Measurements from ENCODE around the gene KRT83.

Gene KRT83

DNA sequence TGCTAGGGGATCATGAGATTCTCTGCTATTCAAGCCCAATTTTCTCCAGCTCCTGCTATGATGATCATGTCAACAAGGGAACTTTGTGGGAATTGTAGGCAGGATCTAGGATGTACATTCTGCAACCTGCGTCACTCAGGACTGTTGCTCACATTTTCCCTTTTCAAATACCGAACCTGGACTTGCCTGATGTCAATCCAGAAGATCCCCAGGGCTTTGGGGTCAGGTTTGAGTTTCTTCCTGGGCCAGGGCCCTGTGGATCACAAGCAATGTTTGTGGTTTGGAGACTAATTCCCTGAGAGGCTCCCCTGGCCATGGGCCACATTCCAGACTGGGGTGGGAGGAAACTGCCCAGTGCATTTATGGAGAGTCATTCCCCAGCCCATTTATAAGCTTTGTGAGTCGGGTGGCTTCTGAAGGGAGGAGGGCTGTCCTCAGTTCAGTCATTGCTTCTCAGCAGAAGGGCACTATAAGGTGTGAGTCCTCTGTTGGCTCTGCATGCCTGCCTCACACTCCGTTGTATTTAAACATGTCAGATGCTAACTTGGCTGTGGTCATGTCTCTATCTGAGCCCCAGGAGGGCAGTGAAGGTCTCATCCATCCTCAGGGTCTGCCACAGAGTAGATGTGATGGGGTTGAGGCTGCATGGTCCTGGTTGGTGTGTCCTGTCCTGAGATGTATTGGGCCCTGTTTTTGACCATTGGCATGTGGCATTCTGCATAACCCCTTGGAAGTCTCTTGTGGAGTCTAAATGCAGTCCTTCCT lies 40.2 kb downstream of the KRT83 start:
- H3K27ac ChIP-seq (ENCODE audit: low read depth, low read length): no peak overlapping the region
- no peaks in the 10 kb centered on the region for H3K4me1 ChIP-seq (ENCODE audit: control insufficient read depth, low read length)

DNA sequence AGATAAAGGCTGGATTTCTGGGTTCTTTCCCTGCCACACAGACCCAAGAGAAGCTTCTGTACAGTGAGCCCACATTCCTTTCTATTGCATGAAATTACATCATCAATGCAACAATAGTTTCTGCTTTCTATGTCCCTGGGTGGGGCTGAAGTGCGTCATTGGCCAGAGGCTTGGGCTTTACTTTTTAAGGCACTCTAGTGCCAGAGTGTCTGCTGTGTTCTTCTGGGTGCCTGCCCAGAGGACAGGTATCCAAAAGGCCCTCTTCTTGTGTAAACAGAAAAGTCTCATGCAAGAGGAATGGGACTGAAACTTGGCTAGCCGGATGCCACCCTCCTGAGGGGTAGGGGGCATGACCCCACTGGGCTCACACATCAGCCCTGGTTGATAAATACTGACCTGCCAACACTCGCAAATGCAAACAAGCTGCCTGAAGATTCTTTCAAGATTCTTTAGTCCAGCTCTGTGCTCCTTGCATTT lies 40.8 kb downstream of the KRT83 start:
- Histone ChIP-seq H4K20me1 (ENCODE audit: control insufficient read depth, insufficient read depth, low read depth, low read length) (no peaks in the 10 kb centered on the region), H3K36me3 (ENCODE audit: control insufficient read depth, low read length) (no peaks in the 10 kb centered on the region), H3K4me1 (ENCODE audit: control insufficient read depth, low read length) (no peaks in the 10 kb centered on the region), H3K27ac (ENCODE audit: low read depth, low read length) (no peak overlapping the region), H3K79me2 (ENCODE audit: control insufficient read depth, low read length) (no peaks in the 10 kb centered on the region), H3K27me3 (ENCODE audit: control insufficient read depth, low read length) (peaks cover 10% of the 10 kb centered on the region; the same call in 1 of the 2 replicates), H3K9me3 (ENCODE audit: control insufficient read depth, insufficient read depth, low read length) (no peaks in the 10 kb centered on the region), H3K4me2 (ENCODE audit: low read length) (no peak overlapping the region), H3K4me3 (ENCODE audit: low read length) (no peak overlapping the region), H3F3A (ENCODE audit: control insufficient read depth, insufficient read depth) (no peaks in the 10 kb centered on the region), H3K9me2 (replicated peaks; ENCODE audit: control insufficient read depth, low read length) (no peaks in the 10 kb centered on the region)
- no peak for TF ChIP-seq EZH2phosphoT487 (IDR thresholded peaks at IDR 0.05; ENCODE audit: borderline replicate concordance, low read length)
- TF ChIP-seq, protein P1, sequence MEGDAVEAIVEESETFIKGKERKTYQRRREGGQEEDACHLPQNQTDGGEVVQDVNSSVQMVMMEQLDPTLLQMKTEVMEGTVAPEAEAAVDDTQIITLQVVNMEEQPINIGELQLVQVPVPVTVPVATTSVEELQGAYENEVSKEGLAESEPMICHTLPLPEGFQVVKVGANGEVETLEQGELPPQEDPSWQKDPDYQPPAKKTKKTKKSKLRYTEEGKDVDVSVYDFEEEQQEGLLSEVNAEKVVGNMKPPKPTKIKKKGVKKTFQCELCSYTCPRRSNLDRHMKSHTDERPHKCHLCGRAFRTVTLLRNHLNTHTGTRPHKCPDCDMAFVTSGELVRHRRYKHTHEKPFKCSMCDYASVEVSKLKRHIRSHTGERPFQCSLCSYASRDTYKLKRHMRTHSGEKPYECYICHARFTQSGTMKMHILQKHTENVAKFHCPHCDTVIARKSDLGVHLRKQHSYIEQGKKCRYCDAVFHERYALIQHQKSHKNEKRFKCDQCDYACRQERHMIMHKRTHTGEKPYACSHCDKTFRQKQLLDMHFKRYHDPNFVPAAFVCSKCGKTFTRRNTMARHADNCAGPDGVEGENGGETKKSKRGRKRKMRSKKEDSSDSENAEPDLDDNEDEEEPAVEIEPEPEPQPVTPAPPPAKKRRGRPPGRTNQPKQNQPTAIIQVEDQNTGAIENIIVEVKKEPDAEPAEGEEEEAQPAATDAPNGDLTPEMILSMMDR (IDR thresholded peaks at IDR 0.05; ENCODE audit: low read depth, low read length, poor library complexity, severe bottlenecking): no peak

More for the DNA sequence above, 40.2 kb downstream of the KRT83 start:
- peaks cover 10% of the 10 kb centered on the region; the same call in 1 of the 2 replicates for H3K27me3 ChIP-seq (ENCODE audit: control insufficient read depth, low read length)
- no peaks in the 10 kb centered on the region for H3K9me3 ChIP-seq (ENCODE audit: control insufficient read depth, insufficient read depth, low read length)
- no peaks in the 10 kb centered on the region for H4K20me1 ChIP-seq (ENCODE audit: control insufficient read depth, insufficient read depth, low read depth, low read length)
- H3F3A ChIP-seq (ENCODE audit: control insufficient read depth, insufficient read depth): no peaks in the 10 kb centered on the region
- H3K9me2 ChIP-seq (replicated peaks; ENCODE audit: control insufficient read depth, low read length): no peaks in the 10 kb centered on the region
- H3K79me2 ChIP-seq (ENCODE audit: control insufficient read depth, low read length): no peaks in the 10 kb centered on the region
- H3K4me2 ChIP-seq (ENCODE audit: low read length): no peak overlapping the region
- H3K36me3 ChIP-seq (ENCODE audit: control insufficient read depth, low read length): no peaks in the 10 kb centered on the region
- H3K4me3 ChIP-seq (ENCODE audit: low read length): no peak overlapping the region
- no peak for TF ChIP-seq EZH2phosphoT487 (IDR thresholded peaks at IDR 0.05; ENCODE audit: borderline replicate concordance, low read length)
- TF ChIP-seq, protein P1 (IDR thresholded peaks at IDR 0.05; ENCODE audit: low read depth, low read length, poor library complexity, severe bottlenecking): no peak

DNA sequence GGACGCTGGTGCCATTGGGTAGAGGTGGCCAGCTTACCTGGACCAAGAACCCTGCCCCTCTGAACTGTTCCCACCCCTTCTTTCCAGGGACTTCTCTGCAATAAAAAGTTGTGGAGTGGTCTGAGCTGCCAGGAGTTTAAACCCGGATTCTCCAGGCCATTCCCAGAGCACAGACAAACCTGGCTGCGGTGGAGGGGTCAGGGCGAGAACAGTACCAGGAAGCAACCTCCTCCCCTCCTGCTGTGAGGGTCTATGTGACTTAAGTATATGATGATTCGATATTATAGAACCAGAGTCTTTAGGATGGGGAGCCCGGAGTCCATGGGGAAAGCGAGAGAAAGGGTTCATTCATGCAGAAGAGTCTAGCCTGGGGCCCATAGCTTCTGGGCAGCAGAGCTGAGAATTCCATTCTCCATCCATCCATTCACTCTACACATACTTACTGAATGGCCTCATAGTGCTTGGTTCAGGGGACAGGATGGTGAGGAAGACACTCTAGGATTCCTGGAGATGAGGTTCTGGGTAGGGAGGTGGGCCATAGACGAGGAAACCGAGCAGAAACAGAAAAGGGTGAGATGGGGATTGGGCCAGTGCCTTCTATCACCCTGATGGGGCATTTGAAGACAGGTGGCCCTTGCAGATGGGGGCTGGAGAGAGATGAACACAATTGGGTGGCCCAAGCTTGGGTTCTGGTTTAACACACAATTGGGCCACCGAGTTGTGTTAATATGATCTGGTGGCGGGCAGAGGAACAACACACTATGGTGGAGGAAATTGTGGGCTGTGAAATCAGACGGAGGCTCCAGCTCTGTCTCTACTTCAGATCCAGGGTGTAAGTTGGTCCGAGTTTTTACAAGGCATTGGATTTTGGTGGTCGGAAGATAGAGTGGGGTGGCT lies 41.5 kb downstream of the KRT83 start:
- no peaks in the 10 kb centered on the region for H4K20me1 ChIP-seq (ENCODE audit: control insufficient read depth, insufficient read depth, low read depth, low read length)
- TF ChIP-seq, protein P1 (IDR thresholded peaks at IDR 0.05; ENCODE audit: low read depth, low read length, poor library complexity, severe bottlenecking): no peak
- no peak for TF ChIP-seq EZH2phosphoT487 (IDR thresholded peaks at IDR 0.05; ENCODE audit: borderline replicate concordance, low read length)
- H3F3A ChIP-seq (ENCODE audit: control insufficient read depth, insufficient read depth): no peaks in the 10 kb centered on the region
- H3K27me3 ChIP-seq (ENCODE audit: control insufficient read depth, low read length): peaks cover 10% of the 10 kb centered on the region; the same call in 1 of the 2 replicates
- no peaks in the 10 kb centered on the region for H3K9me2 ChIP-seq (replicated peaks; ENCODE audit: control insufficient read depth, low read length)
- H3K4me1 ChIP-seq (ENCODE audit: control insufficient read depth, low read length): no peaks in the 10 kb centered on the region
- no peaks in the 10 kb centered on the region for H3K9me3 ChIP-seq (ENCODE audit: control insufficient read depth, insufficient read depth, low read length)
- H3K4me3 ChIP-seq (ENCODE audit: low read length): no peak overlapping the region
- H3K27ac ChIP-seq (ENCODE audit: low read depth, low read length): no peak overlapping the region
- no peak overlapping the region for H3K4me2 ChIP-seq (ENCODE audit: low read length)
- no peaks in the 10 kb centered on the region for H3K79me2 ChIP-seq (ENCODE audit: control insufficient read depth, low read length)
- no peaks in the 10 kb centered on the region for H3K36me3 ChIP-seq (ENCODE audit: control insufficient read depth, low read length)

Data from DOHH2 (cell line).